Astrocyte (in vitro differentiated cells and primary cell): ENCODE results near the gene ORAI2.
"Not testable (repeated sequence)": the region's sequence is repeated elsewhere in the genome, so short reads cannot be mapped to it uniquely, and the experiment has no call there.

ENCODE experiments used
- CTCF ChIP-seq: IDR thresholded peaks from 2 replicates; pipeline ENCODE4 v1.5.1; 2011; ENCODE audit warnings: low read depth, mild to moderate bottlenecking, inconsistent platforms, low read length, moderate library complexity; ENCODE audit not compliant: insufficient read depth
- EZH2 ChIP-seq: IDR thresholded peaks from 2 replicates; pipeline ENCODE4 v1.6.1; 2012; ENCODE audit warnings: mild to moderate bottlenecking, low read length, inconsistent platforms; ENCODE audit not compliant: insufficient read depth

- TF ChIP-seq CTCF, EZH2: not testable (repeated sequence)
These were observed 28.6 kb upstream of the ORAI2 start for GRCh38 chr7:102404862-102405188.
